AG20443 (cell line): ENCODE data around the gene PGA4.
"Not testable (repeated sequence)": the region's sequence is repeated elsewhere in the genome, so short reads cannot be mapped to it uniquely, and the experiment has no call there.

Experiments used
- DNase-seq: peaks from one replicate; pipeline ENCODE4 v3.0.0; 2012; ENCODE audit warnings: low spot score, mixed read lengths

The PGA4 gene

DNA sequence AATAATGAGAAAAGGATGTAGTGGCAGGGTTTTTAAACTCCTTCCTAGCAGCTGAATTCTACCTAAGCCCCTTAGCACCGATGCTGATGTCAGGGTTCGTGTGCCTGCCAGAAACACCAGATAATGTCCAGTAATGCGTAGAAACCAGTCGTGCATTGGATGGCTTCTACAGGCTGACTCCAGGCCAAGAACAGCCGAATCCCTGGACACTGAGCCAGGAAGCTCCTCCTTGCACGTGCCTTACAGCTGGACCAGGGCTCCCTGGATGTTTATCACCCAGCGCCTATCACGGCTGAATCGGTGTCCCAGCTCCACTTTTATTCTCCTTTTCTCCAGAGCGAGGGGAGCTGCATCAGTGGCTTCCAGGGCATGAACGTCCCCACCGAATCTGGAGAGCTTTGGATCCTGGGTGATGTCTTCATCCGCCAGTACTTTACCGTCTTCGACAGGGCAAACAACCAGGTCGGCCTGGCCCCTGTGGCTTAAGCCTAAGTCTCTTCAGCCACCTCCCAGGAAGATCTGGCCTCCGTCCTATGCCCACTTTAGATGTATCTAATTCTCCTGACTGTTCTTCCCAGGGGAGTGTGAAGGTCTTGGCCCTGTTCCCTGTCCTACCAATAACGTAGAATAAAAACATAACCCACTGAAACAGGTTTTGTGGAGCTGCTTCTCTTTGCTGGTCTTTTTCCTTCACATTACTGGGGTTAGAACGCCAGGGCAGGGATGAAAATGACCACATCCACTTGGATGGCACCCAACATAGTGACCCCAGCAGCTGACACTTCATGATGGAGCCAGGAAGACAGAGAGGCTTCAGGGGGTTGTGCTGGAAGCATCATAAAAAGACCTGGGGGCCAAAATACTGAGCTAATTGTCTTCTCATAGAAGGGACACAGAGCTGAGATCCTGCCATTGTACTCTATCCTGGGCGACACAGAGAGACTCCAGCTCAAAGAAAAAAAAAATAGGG is 28.9 kb downstream of the PGA4 start:
- not testable (repeated sequence) for DNase-seq

DNA sequence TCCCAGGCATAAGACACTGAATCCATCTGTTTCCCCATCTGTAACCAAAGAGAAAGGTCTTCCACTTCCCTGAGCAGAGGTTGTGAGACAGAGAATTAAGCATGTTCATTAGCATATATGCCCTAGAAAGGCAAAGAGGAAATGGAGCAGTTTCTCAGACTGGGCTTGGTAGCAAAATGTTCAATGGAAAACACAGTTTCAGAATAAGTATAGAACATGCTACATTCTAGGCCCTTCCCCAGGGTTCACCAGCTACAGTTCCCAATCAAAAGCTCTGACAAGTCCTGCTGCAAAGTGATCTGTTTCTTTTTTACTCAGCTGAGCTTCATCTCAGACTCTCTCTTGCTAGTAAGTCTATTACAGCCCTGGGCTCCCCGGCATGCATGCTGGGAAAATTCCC is 30.2 kb downstream of the PGA4 start:
- DNase-seq: not testable (repeated sequence)

DNA sequence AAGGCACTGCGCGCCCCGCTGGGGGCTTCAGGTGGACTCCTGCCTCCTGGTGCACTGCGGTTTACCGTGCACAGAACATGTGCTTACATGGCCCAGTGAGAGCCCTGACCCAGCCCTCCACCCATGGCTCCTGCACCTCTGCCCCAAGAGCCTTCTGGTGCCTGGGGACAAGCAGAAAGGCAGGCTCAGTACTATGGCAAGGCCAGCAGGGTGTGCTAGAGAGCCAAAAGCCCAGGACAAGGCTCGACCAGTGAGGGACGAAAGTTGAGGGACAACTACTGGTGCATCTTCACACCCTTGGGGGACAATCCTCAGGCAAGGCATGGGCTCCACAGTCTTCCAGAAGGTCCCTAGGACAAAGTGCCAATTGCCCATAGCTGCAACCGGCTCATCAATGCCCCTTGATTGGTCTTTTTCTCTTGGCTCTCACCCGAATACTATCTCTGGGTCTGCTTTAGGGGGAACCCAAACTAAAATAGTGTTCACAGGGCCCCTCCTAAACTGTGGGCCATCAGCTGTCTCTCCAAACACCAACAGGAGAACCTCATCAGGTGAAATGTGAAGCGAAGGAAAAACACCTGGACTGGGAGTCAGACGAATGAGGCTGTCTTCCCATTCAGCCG is 32.4 kb downstream of the PGA4 start:
- DNase-seq: peak; percentile 91

DNA sequence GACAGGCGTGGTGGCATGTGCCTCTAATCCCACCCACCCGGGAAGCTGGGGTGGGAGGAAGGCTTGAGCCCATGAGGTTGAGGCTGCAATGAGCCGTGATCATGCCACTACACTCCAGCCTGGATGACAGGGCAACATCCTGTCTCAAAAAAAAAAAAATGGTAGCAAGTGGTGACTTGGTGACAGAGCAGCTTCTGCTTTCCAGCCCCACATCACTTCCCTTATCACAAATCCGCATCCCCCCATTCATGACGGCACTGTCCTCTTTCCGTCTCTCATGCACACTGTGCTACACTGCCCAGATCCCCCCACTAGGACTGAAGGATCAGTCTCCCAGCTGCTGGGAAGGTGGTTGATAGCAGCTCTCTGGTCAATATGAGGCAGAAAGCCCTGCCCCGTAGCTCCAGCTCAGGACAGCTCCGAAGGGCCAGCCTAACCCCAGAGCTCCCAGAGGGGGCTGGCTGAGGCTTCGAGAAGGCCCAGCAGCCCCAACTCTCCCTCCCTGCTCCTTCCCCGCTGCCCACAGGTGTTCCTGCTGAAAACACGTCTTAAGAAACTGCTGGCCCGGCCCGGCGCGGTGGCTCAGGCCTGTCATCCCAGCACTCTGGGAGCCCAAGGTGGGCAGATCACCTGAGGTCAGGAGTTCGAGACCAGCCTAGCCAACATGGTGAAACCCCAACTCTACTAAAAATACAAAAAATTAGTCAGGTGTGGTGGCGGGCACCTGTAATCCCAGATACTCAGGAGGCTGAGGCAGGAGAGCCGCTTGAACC is 34.7 kb downstream of the PGA4 start:
- no peak for DNase-seq

- no peak for DNase-seq
Observed at GRCh38 chr11:61258546-61258945, 36.4 kb downstream of the PGA4 start.

DNA sequence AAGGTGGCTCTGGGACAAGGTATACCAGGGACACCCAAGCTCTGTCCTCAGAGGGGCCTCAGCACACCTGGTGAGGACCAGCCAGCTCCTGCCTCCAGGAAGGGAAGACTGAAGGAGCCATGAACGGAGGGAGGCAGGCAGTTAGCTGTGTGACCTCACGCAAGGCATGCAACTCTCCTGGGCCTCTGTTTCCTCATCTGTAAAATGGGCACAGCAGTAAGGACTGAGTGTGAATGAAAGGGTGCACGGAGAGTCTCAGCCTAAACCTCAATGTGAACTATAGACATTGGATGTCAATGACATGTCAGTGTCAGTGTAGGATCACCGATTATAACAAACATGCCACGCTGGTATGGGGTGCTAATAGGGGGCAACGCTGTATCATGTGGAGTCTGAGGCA is 37.2 kb downstream of the PGA4 start:
- DNase-seq: no peak

- no peak for DNase-seq
Observed at GRCh38 chr11:61264371-61264770, 42.2 kb downstream of the PGA4 start.

- DNase-seq: no peak
Observed at GRCh38 chr11:61264795-61265194, 42.6 kb downstream of the PGA4 start.

GRCh38 chr11:61265357-61265756 is 43.2 kb downstream of the PGA4 start:
- DNase-seq: no peak

GRCh38 chr11:61266602-61267001 is 44.5 kb downstream of the PGA4 start:
- DNase-seq: peak; percentile 69

DNA sequence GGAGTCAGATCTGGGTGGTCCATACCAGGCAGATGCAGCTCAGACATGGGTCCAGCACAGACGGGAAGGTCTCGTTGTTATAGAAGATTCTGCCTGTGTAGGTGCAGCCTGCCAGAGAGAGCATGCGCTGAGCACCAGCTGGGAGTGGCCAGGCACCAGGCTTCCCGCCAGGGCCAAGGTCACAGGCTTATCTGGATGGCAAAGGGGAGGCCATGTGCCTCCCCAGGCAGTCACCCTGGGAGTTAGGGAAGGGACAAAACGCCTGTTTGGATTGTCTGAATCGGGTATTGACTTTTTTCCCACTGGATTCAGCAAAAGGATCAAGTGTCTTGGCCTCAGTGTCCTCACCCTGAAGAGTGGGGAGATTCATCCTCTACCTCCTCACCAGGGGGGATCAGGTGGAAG is 45.3 kb downstream of the PGA4 start:
- no peak for DNase-seq

DNA sequence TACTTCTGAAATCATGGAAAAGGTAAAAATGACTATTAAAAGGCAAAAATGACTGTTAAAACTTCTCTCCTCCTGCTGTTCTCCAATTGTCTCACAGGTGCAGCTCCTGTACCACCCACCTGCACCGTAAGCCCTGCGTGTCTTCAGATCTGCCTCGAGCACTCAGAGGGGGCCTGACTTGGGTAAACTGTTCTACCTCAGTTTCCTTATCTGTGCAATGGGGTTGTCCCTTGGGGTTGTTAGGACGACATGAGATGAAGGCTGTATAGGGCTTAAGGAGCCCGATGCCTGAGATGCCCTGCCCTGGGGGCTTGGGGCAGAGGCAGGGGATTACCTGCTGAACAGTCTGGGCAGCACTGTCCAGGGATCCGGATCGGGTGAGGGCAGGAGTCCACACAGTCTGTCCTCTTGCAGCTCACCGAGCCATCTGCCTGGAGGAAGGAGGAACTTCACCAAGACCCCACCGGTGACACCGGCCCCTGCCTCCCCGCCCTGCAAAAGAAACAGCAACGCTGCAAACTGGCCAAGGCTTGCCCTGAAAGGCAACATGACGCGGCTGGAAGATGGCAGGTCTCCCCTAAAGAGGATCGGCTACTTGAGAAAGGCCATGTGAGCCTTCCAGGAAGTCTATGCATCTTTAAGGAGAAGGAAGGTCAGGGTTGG is 46.6 kb downstream of the PGA4 start:
- no peak for DNase-seq

- peak; percentile 81 for DNase-seq
Observed at GRCh38 chr11:61270354-61271076, 48.4 kb downstream of the PGA4 start.

GRCh38 chr11:61272731-61273130 is 50.6 kb downstream of the PGA4 start:
- DNase-seq: no peak

DNA sequence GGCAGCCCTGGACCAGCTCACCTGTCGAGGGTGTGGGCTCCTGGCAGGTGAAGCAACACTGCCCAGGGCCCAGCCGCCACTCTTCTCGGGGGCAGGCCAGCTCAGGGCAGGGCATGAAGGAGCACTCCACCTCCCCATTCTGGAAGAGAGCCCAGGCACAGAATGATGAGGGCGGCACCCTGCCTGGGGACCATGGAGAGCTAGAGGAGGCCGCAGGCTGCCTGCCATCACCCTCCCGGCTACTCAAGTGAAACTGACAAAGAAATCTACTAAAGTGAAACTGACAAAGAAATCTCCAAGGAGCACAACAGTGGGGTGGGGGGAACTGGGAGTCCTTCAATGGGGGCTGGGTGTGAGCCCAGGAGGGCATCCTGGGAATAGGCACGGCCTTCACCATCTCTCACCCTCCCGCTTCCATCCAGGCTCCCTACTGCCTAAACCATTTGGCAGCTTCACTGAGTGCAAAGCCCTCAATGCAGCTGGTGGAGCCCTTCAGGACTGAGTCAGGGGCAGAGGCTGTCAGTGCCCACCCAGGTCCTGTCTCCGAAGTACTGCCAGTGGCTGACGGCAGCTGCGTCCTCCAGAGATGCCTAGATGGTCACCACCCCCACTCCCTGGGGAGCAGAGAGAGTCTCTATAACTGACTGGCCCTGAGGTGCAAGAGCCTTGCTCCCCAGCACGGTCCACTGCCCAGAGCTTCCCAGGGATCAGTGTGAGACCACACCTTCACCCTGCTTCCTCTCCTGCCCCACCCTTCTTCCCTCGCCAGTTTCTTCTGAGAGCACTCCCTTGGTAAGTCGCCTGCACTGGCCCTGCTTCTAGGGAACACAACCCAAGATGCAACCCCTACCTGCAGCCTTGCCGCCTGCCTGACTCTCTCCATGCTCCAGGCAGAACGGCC is 51.3 kb downstream of the PGA4 start:
- DNase-seq: peak; percentile 35

- no peak for DNase-seq
Observed at GRCh38 chr11:61274084-61274483, 51.9 kb downstream of the PGA4 start.

GRCh38 chr11:61275191-61275590 is 53.0 kb downstream of the PGA4 start:
- no peak for DNase-seq

GRCh38 chr11:61277186-61278000 is 55.2 kb downstream of the PGA4 start:
- no peak for DNase-seq

GRCh38 chr11:61278001-61278470 is 55.9 kb downstream of the PGA4 start:
- DNase-seq: no peak
